ENCODE measurements around the gene SLC24A3. TPM values are rescaled to one million over a fixed set of nuclear protein-coding genes. Genes with fewer than 3 reads are reported as not detected.

Gene SLC24A3
- total RNA-seq, 1 donor from 2014 or later, result 0.10 TPM

- H3K9me3 Mint-ChIP-seq (ENCODE audit: low read depth), result peaks cover 3% of the 10 kb centered on the region
- H3K4me3 Mint-ChIP-seq (ENCODE audit: unreplicated experiment), result no peak overlapping the region
- H3K27me3 Mint-ChIP-seq (ENCODE audit: low read depth), result no peaks in the 10 kb centered on the region
- no peaks in the 10 kb centered on the region for H3K36me3 Mint-ChIP-seq (ENCODE audit: low read depth)
- TF ChIP-seq CTCF (IDR thresholded peaks at IDR 0.05), result no peak
- DNase-seq (ENCODE audit: low spot score), result no peak
- no peaks in the 10 kb centered on the region for H3K4me1 Mint-ChIP-seq (ENCODE audit: low read depth)
- H3K27ac Mint-ChIP-seq (ENCODE audit: unreplicated experiment), result no peak overlapping the region
These were observed 64.9 kb downstream of the SLC24A3 start for GRCh38 chr20:19277381-19277780.

GRCh38 chr20:19283490-19284025 is 71.1 kb downstream of the SLC24A3 start:
- Mint-ChIP-seq H3K4me3 (ENCODE audit: unreplicated experiment) (no peak overlapping the region), H3K4me1 (ENCODE audit: low read depth) (no peaks in the 10 kb centered on the region), H3K27me3 (ENCODE audit: low read depth) (peaks cover 3% of the 10 kb centered on the region), H3K9me3 (ENCODE audit: low read depth) (peaks cover 3% of the 10 kb centered on the region), H3K36me3 (ENCODE audit: low read depth) (no peaks in the 10 kb centered on the region), H3K27ac (ENCODE audit: unreplicated experiment) (no peak overlapping the region)
- no peak for TF ChIP-seq CTCF (IDR thresholded peaks at IDR 0.05)
- no peak for DNase-seq (ENCODE audit: low spot score)

- peaks cover 3% of the 10 kb centered on the region for H3K27me3 Mint-ChIP-seq (ENCODE audit: low read depth)
- H3K27ac Mint-ChIP-seq (ENCODE audit: unreplicated experiment), result no peak overlapping the region
- no peaks in the 10 kb centered on the region for H3K36me3 Mint-ChIP-seq (ENCODE audit: low read depth)
- no peak for DNase-seq (ENCODE audit: low spot score)
- H3K4me3 Mint-ChIP-seq (ENCODE audit: unreplicated experiment), result no peak overlapping the region
- peaks cover 3% of the 10 kb centered on the region for H3K9me3 Mint-ChIP-seq (ENCODE audit: low read depth)
- no peak for TF ChIP-seq CTCF (IDR thresholded peaks at IDR 0.05)
- H3K4me1 Mint-ChIP-seq (ENCODE audit: low read depth), result no peaks in the 10 kb centered on the region
These were observed 72.1 kb downstream of the SLC24A3 start for GRCh38 chr20:19284400-19285178.

GRCh38 chr20:19285436-19285835 is 73.0 kb downstream of the SLC24A3 start:
- H3K36me3 Mint-ChIP-seq (ENCODE audit: low read depth), result no peaks in the 10 kb centered on the region
- no peak for TF ChIP-seq CTCF (IDR thresholded peaks at IDR 0.05)
- DNase-seq (ENCODE audit: low spot score), result no peak
- no peak overlapping the region for H3K4me3 Mint-ChIP-seq (ENCODE audit: unreplicated experiment)
- H3K9me3 Mint-ChIP-seq (ENCODE audit: low read depth), result no peaks in the 10 kb centered on the region
- H3K4me1 Mint-ChIP-seq (ENCODE audit: low read depth), result no peaks in the 10 kb centered on the region
- no peak overlapping the region for H3K27ac Mint-ChIP-seq (ENCODE audit: unreplicated experiment)
- peaks cover 3% of the 10 kb centered on the region for H3K27me3 Mint-ChIP-seq (ENCODE audit: low read depth)

GRCh38 chr20:19288061-19288460 is 75.6 kb downstream of the SLC24A3 start:
- no peak for TF ChIP-seq CTCF (IDR thresholded peaks at IDR 0.05)
- H3K4me3 Mint-ChIP-seq (ENCODE audit: unreplicated experiment), result no peak overlapping the region
- H3K4me1 Mint-ChIP-seq (ENCODE audit: low read depth), result no peaks in the 10 kb centered on the region
- no peak for DNase-seq (ENCODE audit: low spot score)
- H3K36me3 Mint-ChIP-seq (ENCODE audit: low read depth), result no peaks in the 10 kb centered on the region
- H3K27me3 Mint-ChIP-seq (ENCODE audit: low read depth), result no peaks in the 10 kb centered on the region
- H3K27ac Mint-ChIP-seq (ENCODE audit: unreplicated experiment), result no peak overlapping the region
- H3K9me3 Mint-ChIP-seq (ENCODE audit: low read depth), result no peaks in the 10 kb centered on the region

Measured in chondrocyte (in vitro differentiated cells).